GM12878 (cell line): ENCODE measurements around the gene FUBP1. TPM values are rescaled to one million over a fixed set of nuclear protein-coding genes. Genes with fewer than 3 reads are reported as not detected.

ENCODE experiments used
- ATAC-seq: fragments of 200-7000 bp; cut with Tn5 transposase; 3 replicates; pipeline ENCODE4 v1.9.1; 2020; ENCODE audit warnings: mild to moderate bottlenecking, moderate library complexity
- BruUV-seq: library from RNA; stranded (reverse); fragments of 400-500 nt; replicated peaks from 2 replicates; lab custom pipeline; 2021; lab: Mats Ljungman, UMichigan
- CTCF ChIA-PET: fragments of 300-600 bp; sonication (Branson Sonifier 250); formaldehyde crosslinking; extraction: SDS; loops from one replicate; lab custom pipeline; 2021; ENCODE audit warnings: inconsistent platforms; lab: Yijun Ruan, JAX
- POLR2A ChIA-PET: fragments of 350-600 bp; formaldehyde crosslinking; extraction: SDS; loops from one replicate; lab custom pipeline; 2021; ENCODE audit warnings: inconsistent platforms; lab: Charles Lee
- RAD21 ChIA-PET: fragments of 300-600 bp; sonication (Branson Sonifier 250); formaldehyde crosslinking; loops from one replicate; lab custom pipeline; 2023; ENCODE audit warnings: antibody characterized with exemption; ENCODE audit not compliant: unreplicated experiment; lab: Charles Lee
- SMC1A ChIA-PET: fragments of 300-600 bp; sonication (Branson Sonifier 250); formaldehyde crosslinking; loops from one replicate; lab custom pipeline; 2023; ENCODE audit not compliant: unreplicated experiment, uncharacterized antibody; lab: Charles Lee
- DNase-seq: peaks from one replicate; pipeline ENCODE4 v3.0.0-alpha.2; 2011; ENCODE audit warnings: low read depth, low spot score
- FAIRE-seq: peaks from 3 replicates; lab custom pipeline; 2011; peaks lifted over from hg19 to GRCh38; lab: Jason Lieb, UNC
- H2AFZ ChIP-seq: 2 replicates; pipeline ENCODE4 v1.6.0; 2011; ENCODE audit warnings: low read depth, low read length, control low read depth; ENCODE audit not compliant: control insufficient read depth
- H3K27ac ChIP-seq: 2 replicates; pipeline ENCODE4 v1.5.1; 2011; ENCODE audit warnings: control low read depth; ENCODE audit not compliant: control insufficient read depth, insufficient read depth
- H3K27me3 ChIP-seq, 2 experiments: replicated peaks in 1 of 2; 2 replicates each; pipeline versions ENCODE4 v1.6.0 to v1.6.1; 2011; ENCODE audit warnings: low read length in 1 of 2; ENCODE audit not compliant: control insufficient read depth in 2 of 2, insufficient read depth in 2 of 2
- H3K36me3 ChIP-seq, 2 experiments: 2 replicates each; pipeline ENCODE4 v1.5.1; 2011; ENCODE audit warnings: low read length in 1 of 2; ENCODE audit not compliant: control insufficient read depth in 2 of 2, insufficient read depth in 2 of 2
- H3K4me1 ChIP-seq: 2 replicates; pipeline ENCODE4 v1.6.1; 2011; ENCODE audit warnings: mild to moderate bottlenecking, low read length, moderate library complexity, mixed read lengths; ENCODE audit not compliant: control insufficient read depth, insufficient read depth
- H3K4me2 ChIP-seq: 2 replicates; pipeline ENCODE4 v1.6.0; 2011; ENCODE audit warnings: control low read depth; ENCODE audit not compliant: control insufficient read depth, insufficient read depth
- H3K4me3 ChIP-seq: fragments of 200-600 bp; sonication (generic); 2 replicates; pipeline ENCODE4 v1.5.1; 2016
- H3K79me2 ChIP-seq: 2 replicates; pipeline ENCODE4 v1.6.0; 2011; ENCODE audit warnings: low read length; ENCODE audit not compliant: control insufficient read depth, insufficient read depth
- H3K9ac ChIP-seq: 2 replicates; pipeline ENCODE4 v1.8.0; 2011; ENCODE audit warnings: low read length, control low read depth, mixed read lengths; ENCODE audit not compliant: control insufficient read depth, insufficient read depth
- H3K9me3 ChIP-seq: replicated peaks from 3 replicates; pipeline ENCODE4 v1.5.1; 2011; ENCODE audit warnings: mild to moderate bottlenecking, low read length; ENCODE audit not compliant: control insufficient read depth, insufficient read depth
- H4K20me1 ChIP-seq: 2 replicates; pipeline ENCODE4 v1.6.0; 2011; ENCODE audit not compliant: control insufficient read depth, insufficient read depth
- CHD1 ChIP-seq: IDR thresholded peaks from 2 replicates; pipeline ENCODE4 v1.6.1; 2012; ENCODE audit warnings: low read depth, low read length, improper control_type of control experiment
- EED ChIP-seq: sonication (generic); IDR thresholded peaks from 2 replicates; pipeline ENCODE4 v1.6.1; 2016; ENCODE audit warnings: antibody characterized with exemption, low read depth
- JUND ChIP-seq: IDR thresholded peaks from 2 replicates; pipeline ENCODE4 v1.6.1; 2012; ENCODE audit warnings: low read depth, mild to moderate bottlenecking, low read length, improper control_type of control experiment, moderate library complexity
- KDM1A ChIP-seq: fragments of 200-600 bp; sonication (generic); IDR thresholded peaks from 2 replicates; pipeline ENCODE4 v1.6.1; 2016; ENCODE audit warnings: borderline replicate concordance
- KLF5 ChIP-seq: fragments of 450-650 bp; IDR thresholded peaks from 2 replicates; pipeline ENCODE4 v1.6.1; 2014; ENCODE audit warnings: mild to moderate bottlenecking; ENCODE audit not compliant: partially characterized antibody
- MYC ChIP-seq: IDR thresholded peaks from 2 replicates; pipeline ENCODE4 v1.6.1; 2011; ENCODE audit warnings: mild to moderate bottlenecking, low read length, moderate library complexity, inconsistent platforms; ENCODE audit not compliant: insufficient read depth, insufficient replicate concordance, insufficient read length, severe bottlenecking
- ZNF217 ChIP-seq: fragments of 450-650 bp; IDR thresholded peaks from 2 replicates; pipeline ENCODE4 v1.6.1; 2017; ENCODE audit warnings: antibody characterized with exemption, mild to moderate bottlenecking
- WGBS: methylation state at CpG from one replicate; pipeline ENCODE4 v1.1.6; 2016; ENCODE audit warnings: low lambda C conversion rate; ENCODE audit not compliant: insufficient replicate concordance, insufficient coverage; ENCODE audit errors: missing lambda C conversion rate; 5-methylcytosine and 5-hydroxymethylcytosine counted together
- in situ Hi-C: fragments of 300-500 bp; cut with MboI; formaldehyde crosslinking; loops from 9 replicates; pipeline ENCODE4 v1.14.3; 2018; ENCODE audit warnings: mixed read lengths
- intact Hi-C: fragments of 100-400 bp; cut with micrococcal nuclease; formaldehyde crosslinking; loops from one replicate; pipeline ENCODE4 v1.14.2; 2022; ENCODE audit not compliant: unreplicated experiment
- polyA plus RNA-seq, 11 experiments: library from polyadenylated mRNA; depleted of rRNA in 4 of 11; unstranded in 6 of 11; stranded (reverse) in 5 of 11; fragments of >200 nt; fragmentation: Nextera tagmentation in 4 of 11; fragmentation: Illumina TruSeq in 1 of 11; extraction: Ambion mirVana in 4 of 11; extraction: Trizol in 1 of 11; gene quantifications; 1 replicate in 1 of 11; 2 replicates in 10 of 11; pipeline versions ENCODE4 v1.2.1 to v1.2.3, GENCODE V29; 2011 to 2016; ENCODE audit warnings: inconsistent platforms in 2 of 11, missing spikeins in 2 of 11, low read depth in 1 of 11
- total RNA-seq, 4 experiments: library from RNA; depleted of rRNA in 3 of 4; stranded (reverse); fragments of >200 nt in 3 of 4; fragmentation: Illumina TruSeq in 1 of 4; extraction: Trizol in 1 of 4; gene quantifications; 2 replicates each; pipeline versions ENCODE4 v1.2.1 to v1.2.3, GENCODE V29; 2013 to 2021
- TF ChIP-seq, protein P1 (sequence below): fragments of 450-650 bp; conservative IDR thresholded peaks from 2 replicates; pipeline ENCODE4 v1.6.1; 2017; ENCODE audit warnings: mild to moderate bottlenecking, moderate library complexity
- TF ChIP-seq, protein P2 (sequence below): fragments of 450-650 bp; IDR thresholded peaks from 2 replicates; pipeline ENCODE4 v1.6.1; 2014; ENCODE audit warnings: mild to moderate bottlenecking

FUBP1 gene
- total and polyA plus RNA-seq, 10 of the 15 experiments (the other 5 are each of a cell fraction or from before 2014, with no cell fraction given) = 110 to 343 (median 191) TPM

DNA sequence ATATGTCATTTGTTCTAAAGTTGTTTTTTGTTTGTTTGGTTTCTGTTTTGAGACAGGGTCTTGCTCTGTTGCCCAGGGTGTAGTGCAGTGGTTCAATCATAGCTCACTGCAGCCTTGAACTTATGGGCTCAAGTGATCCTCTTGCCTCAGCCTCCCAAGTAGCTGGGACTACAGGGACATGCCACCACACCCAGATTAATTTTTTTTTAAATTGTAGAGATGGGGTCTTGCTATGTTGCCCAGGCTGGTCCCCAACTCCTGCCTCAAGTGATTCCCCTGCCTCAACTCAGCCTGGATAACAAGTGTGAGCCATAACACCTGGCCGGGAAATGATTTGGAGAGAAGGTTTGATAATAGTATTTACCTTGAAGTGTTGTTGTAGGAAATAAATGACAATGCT, 72.2 kb downstream of the FUBP1 start:
- intact Hi-C loops = loop anchor here (10.0 kb wide), 2 partner anchors 362 to 762 kb away; no protein-coding TSS in a partner anchor
- WGBS = 43% methylated on average over 1 of the region's 1 CpG
- H3K4me3 ChIP-seq = no peak overlapping the region
- RAD21 ChIA-PET = no interaction called here
- no peak overlapping the region for H3K27ac ChIP-seq
- TF ChIP-seq, protein P1, sequence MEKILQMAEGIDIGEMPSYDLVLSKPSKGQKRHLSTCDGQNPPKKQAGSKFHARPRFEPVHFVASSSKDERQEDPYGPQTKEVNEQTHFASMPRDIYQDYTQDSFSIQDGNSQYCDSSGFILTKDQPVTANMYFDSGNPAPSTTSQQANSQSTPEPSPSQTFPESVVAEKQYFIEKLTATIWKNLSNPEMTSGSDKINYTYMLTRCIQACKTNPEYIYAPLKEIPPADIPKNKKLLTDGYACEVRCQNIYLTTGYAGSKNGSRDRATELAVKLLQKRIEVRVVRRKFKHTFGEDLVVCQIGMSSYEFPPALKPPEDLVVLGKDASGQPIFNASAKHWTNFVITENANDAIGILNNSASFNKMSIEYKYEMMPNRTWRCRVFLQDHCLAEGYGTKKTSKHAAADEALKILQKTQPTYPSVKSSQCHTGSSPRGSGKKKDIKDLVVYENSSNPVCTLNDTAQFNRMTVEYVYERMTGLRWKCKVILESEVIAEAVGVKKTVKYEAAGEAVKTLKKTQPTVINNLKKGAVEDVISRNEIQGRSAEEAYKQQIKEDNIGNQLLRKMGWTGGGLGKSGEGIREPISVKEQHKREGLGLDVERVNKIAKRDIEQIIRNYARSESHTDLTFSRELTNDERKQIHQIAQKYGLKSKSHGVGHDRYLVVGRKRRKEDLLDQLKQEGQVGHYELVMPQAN = no peak
- no peak for TF ChIP-seq KDM1A
- TF ChIP-seq ZNF217 = no peak
- no peak for TF ChIP-seq CHD1
- TF ChIP-seq JUND = no peak
- TF ChIP-seq KLF5 = no peak
- TF ChIP-seq MYC = no peak
- TF ChIP-seq EED = no peak
- TF ChIP-seq, protein P2, sequence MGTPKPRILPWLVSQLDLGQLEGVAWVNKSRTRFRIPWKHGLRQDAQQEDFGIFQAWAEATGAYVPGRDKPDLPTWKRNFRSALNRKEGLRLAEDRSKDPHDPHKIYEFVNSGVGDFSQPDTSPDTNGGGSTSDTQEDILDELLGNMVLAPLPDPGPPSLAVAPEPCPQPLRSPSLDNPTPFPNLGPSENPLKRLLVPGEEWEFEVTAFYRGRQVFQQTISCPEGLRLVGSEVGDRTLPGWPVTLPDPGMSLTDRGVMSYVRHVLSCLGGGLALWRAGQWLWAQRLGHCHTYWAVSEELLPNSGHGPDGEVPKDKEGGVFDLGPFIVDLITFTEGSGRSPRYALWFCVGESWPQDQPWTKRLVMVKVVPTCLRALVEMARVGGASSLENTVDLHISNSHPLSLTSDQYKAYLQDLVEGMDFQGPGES = no peak
- H3K36me3 ChIP-seq = no peaks in the 10 kb centered on the region
- no peaks in the 10 kb centered on the region for H3K9me3 ChIP-seq
- H3K4me1 ChIP-seq = no peaks in the 10 kb centered on the region
- H3K27me3 ChIP-seq = no peaks in the 10 kb centered on the region
- no peak overlapping the region for H3K9ac ChIP-seq
- POLR2A ChIA-PET = no interaction called here
- no peaks in the 10 kb centered on the region for H4K20me1 ChIP-seq
- SMC1A ChIA-PET = no interaction called here
- in situ Hi-C loops = loop anchor here (10.0 kb wide), 1 partner anchor 762 kb away; no protein-coding TSS in a partner anchor
- no peak overlapping the region for H2AFZ ChIP-seq
- FAIRE-seq = no peak
- CTCF ChIA-PET = no interaction called here
- no TSS peak for BruUV-seq
- no peak for DNase-seq
- H3K4me2 ChIP-seq = no peak overlapping the region
- no peak for ATAC-seq
- H3K79me2 ChIP-seq = no peaks in the 10 kb centered on the region
